WTC11 (cell line): ENCODE measurements around the gene AP5B1. TPM values are rescaled to one million over a fixed set of nuclear protein-coding genes. Genes with fewer than 3 reads are reported as not detected.

Experiments used
- ATAC-seq: fragments of 200-7000 bp; cut with Tn5 transposase; 2 replicates; pipeline ENCODE4 v1.10.0; 2021; ENCODE audit warnings: mild to moderate bottlenecking, moderate library complexity
- CTCF ChIA-PET: fragments of 300-600 bp; sonication (Branson Sonifier 250); formaldehyde crosslinking; loops from one replicate; lab custom pipeline; 2021; ENCODE audit warnings: antibody characterized with exemption; lab: Charles Lee
- POLR2A ChIA-PET: fragments of 350-600 bp; sonication (Branson Sonifier 250); formaldehyde crosslinking; loops from one replicate; lab custom pipeline; 2021; ENCODE audit warnings: antibody characterized with exemption; lab: Charles Lee
- DNase-seq: peaks from one replicate; pipeline ENCODE4 v3.0.0; 2021; ENCODE audit warnings: low spot score
- H3K27ac Mint-ChIP-seq: 2 replicates; pipeline ENCODE4 v1.8.0; 2021; ENCODE audit warnings: mixed read lengths
- H3K27me3 Mint-ChIP-seq: 2 replicates; pipeline ENCODE4 v1.8.0; 2021; ENCODE audit warnings: low read depth, mild to moderate bottlenecking, moderate library complexity, mixed read lengths
- H3K36me3 Mint-ChIP-seq: 2 replicates; pipeline ENCODE4 v1.8.0; 2021; ENCODE audit warnings: mixed read lengths
- H3K4me1 Mint-ChIP-seq: 2 replicates; pipeline ENCODE4 v1.8.0; 2022; ENCODE audit warnings: mixed read lengths
- H3K4me3 Mint-ChIP-seq: 2 replicates; pipeline ENCODE4 v1.8.0; 2021; ENCODE audit warnings: mild to moderate bottlenecking, moderate library complexity, mixed read lengths
- H3K9me3 Mint-ChIP-seq: 2 replicates; pipeline ENCODE4 v1.8.0; 2021; ENCODE audit warnings: mixed read lengths
- ATF3 ChIP-seq: sonication (generic); formaldehyde crosslinking; conservative IDR thresholded peaks from 2 replicates; pipeline ENCODE4 v1.8.1; 2022; ENCODE audit warnings: mild to moderate bottlenecking, missing genetic modification reagents
- CDX4 ChIP-seq: fragments of 250-450 bp; sonication (Bioruptor Pico); IDR thresholded peaks from 2 replicates; pipeline ENCODE4 v1.9.0; 2021; ENCODE audit warnings: moderate library complexity, mild to moderate bottlenecking, inconsistent platforms, borderline replicate concordance
- ERG ChIP-seq: fragments of 250-450 bp; sonication (Bioruptor Pico); IDR thresholded peaks from 2 replicates; pipeline ENCODE4 v1.8.0; 2021; ENCODE audit warnings: mild to moderate bottlenecking
- GRHL2 ChIP-seq: fragments of 250-450 bp; sonication (Bioruptor Pico); IDR thresholded peaks from 2 replicates; pipeline ENCODE4 v1.8.0; 2022; ENCODE audit warnings: mild to moderate bottlenecking, moderate library complexity; ENCODE audit not compliant: insufficient replicate concordance, severe bottlenecking
- GTF2I ChIP-seq: fragments of 250-450 bp; sonication (Bioruptor Pico); conservative IDR thresholded peaks from 2 replicates; pipeline ENCODE4 v1.4.0; 2021; ENCODE audit warnings: mild to moderate bottlenecking
- IRF1 ChIP-seq: sonication (generic); formaldehyde crosslinking; IDR thresholded peaks from 2 replicates; pipeline ENCODE4 v1.8.0; 2023; ENCODE audit warnings: missing genetic modification reagents
- IRF2 ChIP-seq: sonication (generic); formaldehyde crosslinking; IDR thresholded peaks from 2 replicates; pipeline ENCODE4 v1.8.0; 2022; ENCODE audit warnings: low read depth, missing genetic modification reagents, borderline replicate concordance
- JAZF1 ChIP-seq: fragments of 250-450 bp; sonication (Bioruptor Pico); IDR thresholded peaks from 2 replicates; pipeline ENCODE4 v1.9.0; 2021; ENCODE audit warnings: moderate library complexity, mild to moderate bottlenecking, inconsistent platforms
- JUN ChIP-seq: sonication (generic); formaldehyde crosslinking; IDR thresholded peaks from 2 replicates; pipeline ENCODE4 v1.8.0; 2023; ENCODE audit warnings: mild to moderate bottlenecking, missing genetic modification reagents
- MLX ChIP-seq: sonication (generic); formaldehyde crosslinking; IDR thresholded peaks from 2 replicates; pipeline ENCODE4 v1.8.1; 2023; ENCODE audit warnings: mild to moderate bottlenecking, missing genetic modification reagents, moderate library complexity
- PRDM15 ChIP-seq: sonication (generic); formaldehyde crosslinking; IDR thresholded peaks from 2 replicates; pipeline ENCODE4 v1.8.0; 2022; ENCODE audit warnings: missing genetic modification reagents
- USF2 ChIP-seq: sonication (generic); formaldehyde crosslinking; IDR thresholded peaks from 2 replicates; pipeline ENCODE4 v1.8.1; 2023; ENCODE audit warnings: mild to moderate bottlenecking, missing genetic modification reagents, moderate library complexity
- ZNF281 ChIP-seq: sonication (generic); formaldehyde crosslinking; IDR thresholded peaks from 2 replicates; pipeline ENCODE4 v1.8.0; 2023; ENCODE audit warnings: mild to moderate bottlenecking, missing genetic modification reagents
- ZNF416 ChIP-seq: fragments of 250-450 bp; sonication (Bioruptor Pico); IDR thresholded peaks from 2 replicates; pipeline ENCODE4 v1.9.0; 2021; ENCODE audit warnings: mild to moderate bottlenecking, inconsistent platforms
- total RNA-seq: library from RNA; stranded (reverse); gene quantifications from 3 replicates; pipeline ENCODE4 v1.2.3, GENCODE V29; 2021

The AP5B1 gene
- total RNA-seq, 1 experiment from 2014 or later: 17.2 TPM

- DNase-seq: no peak
- Mint-ChIP-seq H3K36me3 (no peaks in the 10 kb centered on the region), H3K4me3 (no peak overlapping the region), H3K4me1 (no peaks in the 10 kb centered on the region), H3K27ac (no peak overlapping the region), H3K9me3 (0 out of 2 replicates have a peak, but pooled peaks cover 3% of the 10 kb centered on the region), H3K27me3 (peaks cover 15% of the 10 kb centered on the region)
- CTCF ChIA-PET: interaction anchor here (1.8 to 6.2 kb wide), 3 partner anchors 35 to 103 kb away, joined by 6 to 159 read pairs (median 24); partner anchors contain the start of genes AP5B1 and KAT5
- no peak for ATAC-seq
- POLR2A ChIA-PET: no interaction called here
- TF ChIP-seq ZNF416 (CRISPR knock-in tag) (no peak), ERG (CRISPR knock-in tag) (no peak), IRF2 (CRISPR knock-in tag) (no peak), MLX (no peak), GRHL2 (CRISPR knock-in tag) (no peak), ZNF281 (CRISPR knock-in tag) (no peak), ATF3 (no peak), GTF2I (CRISPR knock-in tag) (no peak)
These were observed 34.3 kb upstream of the AP5B1 start for GRCh38 chr11:65814986-65815565.

- Mint-ChIP-seq H3K4me1 (no peaks in the 10 kb centered on the region), H3K4me3 (no peak overlapping the region), H3K27ac (no peak overlapping the region; the same call in 1 of the 2 replicates), H3K9me3 (0 out of 2 replicates have a peak, but pooled peaks cover 3% of the 10 kb centered on the region), H3K27me3 (peaks cover 15% of the 10 kb centered on the region), H3K36me3 (no peaks in the 10 kb centered on the region)
- POLR2A ChIA-PET: no interaction called here
- no peak for TF ChIP-seq USF2 (CRISPR knock-in tag)
- TF ChIP-seq JUN: no peak
- no peak for TF ChIP-seq PRDM15 (CRISPR knock-in tag)
- TF ChIP-seq CDX4 (CRISPR knock-in tag): no peak
- no peak for TF ChIP-seq IRF1 (CRISPR knock-in tag)
- TF ChIP-seq JAZF1 (CRISPR knock-in tag): no peak
- no peak for ATAC-seq
- CTCF ChIA-PET: interaction anchor here (1.8 to 6.2 kb wide), 3 partner anchors 34 to 70 kb away, joined by 6 to 159 read pairs (median 51); partner anchors contain the start of gene AP5B1
- DNase-seq: no peak
These were observed 33.6 kb upstream of the AP5B1 start for GRCh38 chr11:65814131-65814985.
